NCI-H187 treated with DMSO at 0.1 percent for 48 hours (cell line): ENCODE results near the gene D2HGDH.
"Not testable (repeated sequence)": the region's sequence is repeated elsewhere in the genome, so short reads cannot be mapped to it uniquely, and the experiment has no call there.

ENCODE experiments used
- DNase-seq: peaks from one replicate; lab custom pipeline; 2025; lab: John Stamatoyannopoulos, UW

D2HGDH gene

DNA sequence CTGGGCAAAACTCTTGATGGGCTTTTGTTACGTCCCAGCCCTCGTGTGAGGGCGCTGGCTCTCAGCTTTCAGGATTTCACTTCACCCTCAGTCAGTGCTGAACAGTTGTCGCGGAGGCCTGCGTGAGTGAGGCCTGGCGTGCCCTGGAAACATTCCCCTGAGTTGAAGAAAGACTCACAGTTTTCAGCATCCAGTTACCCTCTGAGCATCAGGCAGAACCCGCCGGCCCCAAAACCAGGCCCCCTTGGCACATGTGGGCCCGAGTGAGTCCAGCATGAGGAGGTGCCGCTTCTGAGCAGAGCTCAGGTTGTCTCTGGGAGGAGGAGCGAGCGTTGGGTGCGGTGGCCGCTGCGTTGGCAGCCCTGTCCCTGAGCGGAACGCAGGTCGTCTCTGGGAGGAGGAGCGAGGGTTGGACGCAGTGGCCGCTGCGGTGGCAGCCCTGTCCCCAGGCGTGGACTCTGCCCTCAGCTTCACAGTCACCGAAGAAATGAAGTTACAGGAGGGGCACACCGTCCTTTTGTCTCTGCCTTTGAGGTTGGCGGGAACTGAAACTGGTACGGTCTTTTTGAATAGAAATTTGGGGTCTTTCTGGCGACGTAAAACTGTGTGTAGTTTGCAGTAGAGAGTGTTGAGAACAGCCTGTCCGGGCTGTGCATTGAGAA, 74.4 kb downstream of the D2HGDH start, which contains the start of gene NEU4:
Gene NEU4 (plus strand): TSS at position 473 of the 662 bp plus-strand sequence. CDS start 5,292 bp downstream, outside the sequence.
- no peak for DNase-seq

DNA sequence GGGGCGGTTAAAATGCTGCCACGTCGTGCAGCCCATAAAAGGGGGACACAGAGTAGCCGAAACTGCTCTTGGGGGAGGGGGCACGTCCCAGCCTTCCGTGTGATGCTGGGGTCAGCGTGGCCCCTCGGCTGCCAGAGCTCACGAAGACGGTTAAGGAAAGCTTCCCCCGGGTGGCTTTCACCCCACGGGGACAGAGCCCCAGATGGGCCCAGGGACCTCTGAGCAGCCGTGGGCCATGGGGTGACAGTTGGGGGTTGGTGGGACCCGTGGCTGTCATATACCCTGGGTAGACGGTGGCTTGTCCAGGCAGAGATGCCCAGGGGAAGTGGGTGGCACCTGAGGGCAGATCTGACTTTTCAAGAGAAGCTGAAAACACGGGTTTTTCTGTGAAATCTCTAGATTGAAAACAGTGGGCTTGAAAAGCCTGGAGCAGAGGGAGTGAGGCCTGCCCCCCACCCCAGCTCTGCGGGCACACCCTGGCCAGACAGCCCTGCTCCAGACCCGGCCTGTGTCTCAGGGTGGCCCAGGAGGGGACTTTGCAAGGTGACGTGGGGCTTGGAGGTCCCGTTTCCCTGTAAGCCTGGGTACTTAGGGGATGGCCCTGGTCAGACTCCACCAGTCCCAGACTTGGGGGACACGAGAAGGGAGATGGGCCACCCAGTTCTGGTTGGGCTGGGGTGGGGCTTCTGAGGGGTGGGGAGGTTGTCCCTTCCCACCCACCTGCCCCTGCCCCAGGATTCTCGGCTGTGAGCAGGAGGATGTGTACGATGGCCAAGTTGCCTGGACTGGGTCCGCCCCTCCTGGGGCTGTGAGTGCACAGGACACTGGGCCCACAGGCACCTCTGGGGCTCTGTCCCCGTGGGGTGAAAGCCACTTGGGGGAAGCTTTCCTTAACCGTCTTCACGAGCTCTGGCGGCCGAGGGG, 75.2 kb downstream of the D2HGDH start:
- DNase-seq, result no peak

DNA sequence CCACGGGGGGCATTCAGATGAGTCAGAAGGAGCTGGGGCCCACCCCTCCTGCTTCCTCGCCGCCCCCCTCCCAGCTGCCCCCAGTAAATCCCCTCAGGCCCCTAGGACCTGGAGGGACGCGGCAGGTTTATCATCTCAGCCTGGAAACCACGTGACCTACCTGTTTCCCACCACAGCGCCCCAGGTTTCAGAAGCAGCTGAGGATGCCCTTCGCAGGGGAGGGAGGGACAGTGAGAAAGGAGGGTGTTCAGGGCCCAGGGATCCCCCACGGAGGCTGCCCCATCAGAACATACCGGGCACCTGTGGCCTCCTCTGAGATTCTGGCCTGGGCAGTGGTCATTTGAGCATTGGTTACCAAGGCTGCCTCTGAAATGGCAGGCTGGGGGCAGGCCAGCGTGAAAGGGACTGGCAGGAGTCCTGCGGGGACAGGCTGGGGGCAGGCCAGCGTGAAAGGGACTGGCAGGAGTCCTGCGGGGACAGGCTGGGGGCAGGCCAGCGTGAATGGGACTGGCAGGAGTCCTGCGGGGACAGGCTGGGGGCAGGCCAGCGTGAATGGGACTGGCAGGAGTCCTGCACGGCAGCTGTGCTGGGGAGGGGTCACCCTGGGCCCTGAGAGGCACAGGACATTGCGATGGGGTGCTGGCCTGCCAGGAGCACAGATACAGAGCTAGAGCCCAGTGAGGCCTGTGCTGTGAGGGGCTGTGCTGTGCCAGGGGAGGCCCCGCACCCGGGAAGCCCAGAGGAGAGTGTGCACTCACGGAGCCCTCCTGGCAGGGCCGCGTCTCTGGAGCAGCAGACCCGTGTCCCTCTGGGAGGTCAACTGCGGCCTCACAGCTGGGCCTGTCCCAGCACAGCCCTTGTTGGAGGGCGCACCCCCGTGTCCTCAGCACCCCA, 76.1 kb downstream of the D2HGDH start:
- no peak for DNase-seq

DNA sequence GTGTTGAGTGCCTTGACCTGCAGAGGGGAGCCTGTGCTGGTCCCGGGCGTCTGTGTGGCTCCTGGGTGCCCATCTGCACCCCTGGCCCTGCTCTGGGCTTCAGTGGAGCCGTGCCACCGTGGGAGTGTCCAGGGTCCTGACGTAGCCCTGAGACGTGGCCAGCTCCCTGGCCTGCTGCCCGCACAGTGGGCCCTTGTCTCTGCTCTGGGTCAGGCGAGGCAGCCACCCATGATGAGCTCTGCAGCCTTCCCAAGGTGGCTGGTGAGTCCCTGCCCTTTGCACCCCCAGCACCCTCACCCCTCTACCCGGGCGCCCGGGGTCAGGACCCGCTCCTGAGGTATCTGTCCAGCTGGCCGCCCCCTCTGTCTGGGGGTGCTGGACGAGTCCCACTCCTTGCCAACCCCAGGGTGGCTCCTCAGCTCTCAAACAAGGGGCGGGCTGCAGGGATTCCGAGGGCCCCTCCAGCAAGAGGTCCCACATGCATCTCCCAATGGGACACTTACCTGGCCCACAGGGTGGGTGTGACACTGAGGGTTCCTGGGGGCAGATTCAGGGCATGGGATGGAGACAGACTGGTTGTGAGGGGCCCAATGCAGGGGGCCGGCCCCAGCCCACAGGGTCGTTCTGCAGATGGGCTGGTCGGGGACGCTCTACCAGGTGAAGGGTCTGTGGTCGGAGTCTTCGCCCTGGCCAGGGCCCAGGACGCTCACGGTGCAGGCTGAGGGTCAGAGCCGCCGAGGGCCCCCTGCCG, 76.9 kb downstream of the D2HGDH start:
- DNase-seq, result no peak

DNA sequence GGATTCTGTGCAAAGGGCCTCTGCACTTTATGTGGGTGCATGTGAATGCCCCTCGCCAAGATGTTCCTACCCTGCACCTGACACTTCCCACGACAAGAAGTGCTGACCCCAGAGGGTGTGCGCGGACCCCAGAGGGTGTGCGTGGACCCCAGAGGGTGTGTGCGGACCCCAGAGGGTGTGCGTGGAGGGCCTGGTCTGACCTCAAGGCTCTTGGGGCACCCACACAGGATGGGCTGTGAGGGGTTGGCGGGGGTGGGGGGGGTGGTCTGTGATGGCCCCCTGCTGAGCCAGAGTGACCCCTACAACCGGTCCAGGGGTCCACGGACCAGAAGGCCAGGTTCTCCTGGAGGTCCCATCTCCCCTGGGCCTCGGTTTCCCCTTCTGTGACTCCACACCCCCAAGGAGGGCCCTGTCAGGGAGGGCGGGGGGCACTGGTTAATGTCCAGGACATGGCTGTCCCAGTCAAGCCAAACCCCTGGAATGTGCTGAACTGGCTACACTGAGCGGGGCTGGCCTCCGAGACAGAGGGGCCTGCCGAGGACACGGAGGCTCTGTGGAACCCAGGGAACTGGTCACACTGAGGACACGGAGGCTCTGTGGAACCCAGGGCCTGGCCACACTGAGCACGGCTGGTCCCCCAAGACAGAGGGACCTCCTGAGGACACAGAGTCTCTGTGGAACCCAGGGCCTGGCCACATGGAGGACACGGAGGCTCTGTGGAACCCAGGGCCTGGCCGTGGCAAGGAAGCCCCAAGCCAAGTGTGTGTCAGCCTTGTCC, 77.7 kb downstream of the D2HGDH start:
- no peak for DNase-seq

DNA sequence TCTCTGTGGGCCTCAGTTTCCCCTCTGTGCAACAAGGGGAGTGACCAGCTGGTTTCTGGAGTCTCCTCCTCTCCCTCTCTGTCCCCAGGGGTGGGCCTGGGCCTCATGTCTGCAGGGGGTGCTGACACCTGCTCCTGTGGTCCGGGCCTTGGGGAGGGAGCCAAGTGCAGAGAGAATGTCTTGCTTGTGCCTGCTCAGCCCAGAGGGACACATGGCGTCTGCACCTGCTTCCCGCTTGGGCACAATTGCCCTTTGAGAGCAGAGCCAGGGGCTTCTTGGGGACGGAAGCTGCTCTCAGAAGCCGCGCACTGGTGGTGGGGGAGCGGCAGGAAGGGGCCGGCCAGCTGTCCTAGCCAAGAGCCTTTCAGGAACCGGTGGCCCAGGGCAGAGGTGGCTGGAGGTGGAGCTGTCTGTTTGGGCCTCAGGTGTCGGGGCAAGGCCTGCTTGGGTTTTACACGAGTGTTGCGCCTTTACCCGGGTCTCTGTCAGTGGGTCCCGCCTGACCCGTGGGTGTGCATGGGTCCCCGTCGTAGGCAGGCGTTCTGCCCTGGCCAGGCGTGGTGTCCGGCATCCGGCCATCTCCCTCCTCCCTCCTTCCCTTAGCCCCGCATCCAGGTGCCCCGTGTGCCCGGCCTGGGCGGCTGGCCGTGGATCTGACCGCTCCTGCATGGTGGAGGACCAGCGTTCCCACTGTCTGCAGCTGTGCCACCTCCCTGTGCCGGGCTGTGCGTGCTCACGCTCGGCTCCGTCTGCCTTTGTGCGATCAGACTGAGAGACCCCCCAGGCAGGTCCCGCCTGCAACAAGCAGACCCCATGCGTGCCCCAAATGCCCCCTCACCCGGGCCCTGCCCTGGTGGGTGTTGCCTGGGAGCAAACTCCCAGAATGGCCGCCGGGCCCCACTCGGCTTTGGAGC, 78.6 kb downstream of the D2HGDH start:
- no peak for DNase-seq

DNA sequence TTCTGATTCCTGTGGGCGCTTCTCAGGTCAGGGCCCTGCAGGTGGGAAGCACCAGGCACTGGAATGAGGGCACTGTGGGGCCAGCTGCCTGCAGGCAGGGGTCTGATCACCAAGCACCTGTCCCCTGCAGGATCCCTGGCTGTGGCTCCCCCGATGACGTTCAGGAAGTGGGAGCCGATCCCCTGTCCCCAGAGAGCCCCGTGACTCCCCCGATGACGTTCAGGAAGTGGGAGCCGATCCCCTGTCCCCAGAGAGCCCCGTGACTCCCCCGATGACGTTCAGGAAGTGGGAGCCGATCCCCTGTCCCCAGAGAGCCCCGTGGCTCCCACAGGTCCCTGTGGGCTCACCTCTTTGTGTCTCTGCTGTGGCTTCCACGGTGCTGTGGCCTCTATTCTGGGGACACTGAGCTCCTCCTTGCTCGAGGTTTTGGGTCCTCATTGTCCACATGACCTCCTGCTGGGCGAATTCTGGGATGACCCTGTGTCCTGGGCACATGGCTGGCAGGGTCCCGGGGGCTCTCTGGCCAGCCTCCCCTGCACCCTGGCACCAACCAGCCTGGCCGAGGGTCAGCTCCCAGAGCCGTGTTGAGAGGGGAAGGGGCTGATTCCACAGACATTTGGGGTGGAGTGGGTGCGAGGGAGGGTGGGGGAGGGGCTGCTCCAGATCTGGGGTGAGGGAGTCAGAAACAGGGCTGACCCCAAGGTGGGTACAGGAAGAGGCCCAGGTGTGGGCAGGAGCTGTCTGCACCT, 79.4 kb downstream of the D2HGDH start:
- DNase-seq, result no peak

DNA sequence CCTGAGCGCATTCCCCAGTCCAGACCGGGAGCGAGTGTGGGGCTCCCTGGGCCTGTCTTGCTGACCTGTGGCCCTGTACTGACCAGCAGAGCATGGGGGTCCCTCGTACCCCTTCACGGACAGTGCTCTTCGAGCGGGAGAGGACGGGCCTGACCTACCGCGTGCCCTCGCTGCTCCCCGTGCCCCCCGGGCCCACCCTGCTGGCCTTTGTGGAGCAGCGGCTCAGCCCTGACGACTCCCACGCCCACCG, 79.9 kb downstream of the D2HGDH start:
- DNase-seq, result no peak

DNA sequence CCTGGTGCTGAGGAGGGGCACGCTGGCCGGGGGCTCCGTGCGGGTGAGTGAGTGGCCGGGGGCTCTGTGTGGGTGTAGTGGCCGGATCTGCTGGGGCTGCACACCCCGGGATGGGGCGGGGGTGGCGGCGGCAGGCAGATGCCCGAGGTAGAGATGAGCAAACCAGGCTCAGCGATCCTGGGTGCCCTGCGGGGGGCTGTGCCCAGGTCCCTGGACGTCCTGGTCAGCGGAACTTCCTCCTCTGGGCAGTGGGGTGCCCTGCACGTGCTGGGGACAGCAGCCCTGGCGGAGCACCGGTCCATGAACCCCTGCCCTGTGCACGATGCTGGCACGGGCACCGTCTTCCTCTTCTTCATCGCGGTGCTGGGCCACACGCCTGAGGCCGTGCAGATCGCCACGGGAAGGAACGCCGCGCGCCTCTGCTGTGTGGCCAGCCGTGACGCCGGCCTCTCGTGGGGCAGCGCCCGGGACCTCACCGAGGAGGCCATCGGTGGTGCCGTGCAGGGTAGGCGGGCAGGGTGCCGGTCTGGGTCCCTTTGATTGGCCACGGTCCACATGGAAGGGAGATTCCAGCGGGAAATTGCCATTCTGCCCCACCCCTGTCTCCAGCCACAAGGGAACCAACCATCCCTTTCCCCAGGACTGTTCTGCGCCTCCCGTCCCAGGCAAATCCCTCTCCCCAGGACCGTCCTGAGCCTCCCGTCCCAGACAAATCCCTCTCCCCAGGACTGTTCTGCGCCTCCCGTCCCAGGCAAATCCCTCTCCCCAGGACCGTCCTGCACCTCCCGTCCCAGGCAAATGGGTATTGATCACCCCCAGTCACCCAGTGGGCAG, 80.4 kb downstream of the D2HGDH start:
- no peak for DNase-seq

DNA sequence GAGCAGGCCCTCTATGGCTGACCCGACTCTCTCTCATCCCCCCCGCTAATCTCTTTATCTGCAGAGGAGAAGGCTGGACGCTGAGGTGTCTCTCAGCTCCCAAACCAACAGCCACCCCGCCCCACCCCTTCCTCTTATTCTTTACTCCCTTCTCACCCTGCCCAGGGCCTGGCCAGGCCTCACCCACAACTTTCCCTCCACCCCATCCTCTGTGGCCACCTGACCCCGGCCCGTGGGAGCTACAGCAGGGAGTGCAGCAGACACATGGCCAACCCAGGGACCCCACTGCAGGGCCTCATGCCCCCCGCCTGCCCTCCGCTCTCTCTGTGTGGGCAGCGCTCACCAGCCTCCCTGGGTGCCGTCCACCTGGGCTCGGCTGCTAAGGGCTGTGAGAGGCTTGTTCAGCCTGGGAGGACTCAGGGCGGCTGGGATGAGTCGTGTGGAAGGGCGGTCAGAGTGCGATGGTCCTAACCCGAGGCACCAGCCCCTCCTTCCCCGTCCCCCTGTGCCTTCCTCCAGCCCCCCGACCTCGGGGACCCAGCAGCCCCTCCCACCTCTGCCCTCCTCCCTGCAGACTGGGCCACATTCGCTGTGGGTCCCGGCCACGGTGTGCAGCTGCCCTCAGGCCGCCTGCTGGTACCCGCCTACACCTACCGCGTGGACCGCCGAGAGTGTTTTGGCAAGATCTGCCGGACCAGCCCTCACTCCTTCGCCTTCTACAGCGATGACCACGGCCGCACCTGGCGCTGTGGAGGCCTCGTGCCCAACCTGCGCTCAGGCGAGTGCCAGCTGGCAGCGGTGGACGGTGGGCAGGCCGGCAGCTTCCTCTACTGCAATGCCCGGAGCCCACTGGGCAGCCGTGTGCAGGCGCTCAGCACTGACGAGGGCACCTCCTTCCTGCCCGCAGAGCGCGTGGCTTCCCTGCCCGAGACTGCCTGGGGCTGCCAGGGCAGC, 81.3 kb downstream of the D2HGDH start:
- no peak for DNase-seq

DNA sequence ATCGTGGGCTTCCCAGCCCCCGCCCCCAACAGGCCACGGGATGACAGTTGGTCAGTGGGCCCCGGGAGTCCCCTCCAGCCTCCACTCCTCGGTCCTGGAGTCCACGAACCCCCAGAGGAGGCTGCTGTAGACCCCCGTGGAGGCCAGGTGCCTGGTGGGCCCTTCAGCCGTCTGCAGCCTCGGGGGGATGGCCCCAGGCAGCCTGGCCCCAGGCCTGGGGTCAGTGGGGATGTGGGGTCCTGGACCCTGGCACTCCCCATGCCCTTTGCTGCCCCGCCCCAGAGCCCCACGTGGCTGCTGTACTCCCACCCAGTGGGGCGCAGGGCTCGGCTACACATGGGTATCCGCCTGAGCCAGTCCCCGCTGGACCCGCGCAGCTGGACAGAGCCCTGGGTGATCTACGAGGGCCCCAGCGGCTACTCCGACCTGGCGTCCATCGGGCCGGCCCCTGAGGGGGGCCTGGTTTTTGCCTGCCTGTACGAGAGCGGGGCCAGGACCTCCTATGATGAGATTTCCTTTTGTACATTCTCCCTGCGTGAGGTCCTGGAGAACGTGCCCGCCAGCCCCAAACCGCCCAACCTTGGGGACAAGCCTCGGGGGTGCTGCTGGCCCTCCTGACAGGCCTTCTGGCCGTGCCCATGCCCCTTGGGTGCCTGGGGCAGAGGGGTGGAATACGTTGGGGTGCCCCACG, 82.1 kb downstream of the D2HGDH start:
- DNase-seq, result no peak

DNA sequence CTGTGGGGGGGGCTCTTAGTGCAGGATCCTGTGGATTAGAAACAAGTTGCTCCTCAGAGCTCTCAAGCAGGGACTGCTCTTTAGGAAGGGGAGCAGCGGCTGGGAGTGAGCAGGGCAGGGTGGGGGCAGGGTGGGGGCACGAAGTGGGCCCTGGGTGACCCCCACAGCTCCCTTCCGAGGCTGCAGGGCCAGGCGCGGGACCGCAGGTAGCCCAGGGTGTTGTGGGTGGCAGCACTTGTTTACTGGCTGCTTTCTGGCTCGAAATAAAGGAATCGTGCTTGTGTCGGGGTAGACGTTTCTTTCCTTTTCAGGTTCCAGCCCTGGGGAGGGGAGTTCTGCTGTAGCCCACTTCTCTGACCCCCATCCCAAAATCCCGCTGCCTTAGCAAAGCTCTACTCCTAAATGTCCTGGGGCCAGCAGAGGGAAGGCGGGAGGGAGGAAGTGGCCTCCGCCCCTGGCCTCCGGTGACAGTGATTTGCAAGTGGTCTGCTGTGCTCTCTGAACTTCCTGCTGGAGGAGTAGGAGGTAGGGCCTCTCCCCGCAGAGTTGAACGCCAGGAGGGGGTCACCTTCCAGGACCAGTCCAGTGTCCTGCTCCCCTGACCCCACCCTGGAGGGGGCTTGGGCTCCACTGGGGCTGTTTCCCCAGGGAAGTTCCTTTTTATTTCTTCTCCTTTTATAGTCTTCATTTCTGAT, 82.8 kb downstream of the D2HGDH start:
- DNase-seq, result no peak

DNA sequence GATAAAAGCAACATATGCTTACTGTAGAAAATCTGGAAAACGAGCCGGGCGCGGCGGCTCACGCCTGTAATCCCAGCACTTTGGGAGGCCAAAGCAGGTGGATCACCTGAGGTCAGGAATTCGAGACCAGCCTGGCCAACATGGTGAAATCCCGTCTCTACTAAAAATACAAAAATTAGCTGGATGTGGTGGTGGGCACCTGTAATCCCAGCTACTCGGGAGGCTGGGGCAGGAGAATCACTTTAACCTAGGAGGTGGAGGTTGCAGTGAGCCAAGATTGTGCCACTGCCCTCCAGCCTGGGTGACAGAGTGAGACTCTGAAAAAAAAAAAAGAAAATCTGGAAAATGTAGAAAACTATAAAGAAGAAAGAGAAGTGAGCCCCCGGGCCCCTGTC, 83.4 kb downstream of the D2HGDH start:
- not testable (repeated sequence) for DNase-seq
